Adrenal gland (tissue), 5 donors: ENCODE measurements around the gene RUVBL1.

Experiments
- CTCF ChIP-seq, 6 experiments: fragments of 450-650 bp in 4 of 6; fragments of 200-600 bp in 2 of 6; sonication (generic) in 1 of 6; IDR thresholded peaks; 1 replicate in 5 of 6; 2 replicates in 1 of 6; pipeline versions ENCODE4 v1.5.1 to v1.8.0; 2016 to 2021; ENCODE audit warnings: antibody characterized with exemption in 6 of 6, mild to moderate bottlenecking in 2 of 6, moderate library complexity in 1 of 6
- POLR2A ChIP-seq, 2 donors: fragments of 450-650 bp; IDR thresholded peaks; one replicate each; pipeline ENCODE4 v1.6.1; 2017; ENCODE audit warnings: antibody characterized with exemption in 2 of 2, mild to moderate bottlenecking in 2 of 2, moderate library complexity in 1 of 2
- donor health status: DM: no; HTN: no; CAD: no.

DNA sequence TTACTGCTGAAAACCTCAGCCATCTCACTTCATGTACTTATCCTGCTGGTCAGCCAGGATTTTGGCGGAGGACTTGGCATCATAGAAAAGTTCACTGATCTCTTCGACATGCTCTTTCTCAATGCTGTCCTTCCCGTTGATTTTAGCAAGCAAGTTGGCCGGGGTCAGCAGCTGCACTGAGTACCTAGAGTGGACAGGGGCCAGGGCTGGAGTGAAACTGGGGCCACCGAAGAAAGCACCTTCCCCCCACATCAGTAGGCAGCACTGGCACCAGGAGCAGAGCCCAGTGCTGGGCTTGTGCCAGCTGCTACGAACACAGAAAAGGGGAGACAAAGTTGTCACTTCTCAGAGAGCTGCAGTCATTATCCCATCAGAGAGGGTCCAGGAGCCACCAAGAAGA lies 42.4 kb downstream of the RUVBL1 start:
- TF ChIP-seq CTCF (IDR thresholded peaks at IDR 0.05) (no peak), POLR2A (IDR thresholded peaks at IDR 0.05) (no peak)
